DMS53 (cell line): ENCODE results near the gene ZFYVE9.

ENCODE experiments used
- DNase-seq: peaks from one replicate; lab custom pipeline; 2025; lab: John Stamatoyannopoulos, UW

Gene ZFYVE9

DNA sequence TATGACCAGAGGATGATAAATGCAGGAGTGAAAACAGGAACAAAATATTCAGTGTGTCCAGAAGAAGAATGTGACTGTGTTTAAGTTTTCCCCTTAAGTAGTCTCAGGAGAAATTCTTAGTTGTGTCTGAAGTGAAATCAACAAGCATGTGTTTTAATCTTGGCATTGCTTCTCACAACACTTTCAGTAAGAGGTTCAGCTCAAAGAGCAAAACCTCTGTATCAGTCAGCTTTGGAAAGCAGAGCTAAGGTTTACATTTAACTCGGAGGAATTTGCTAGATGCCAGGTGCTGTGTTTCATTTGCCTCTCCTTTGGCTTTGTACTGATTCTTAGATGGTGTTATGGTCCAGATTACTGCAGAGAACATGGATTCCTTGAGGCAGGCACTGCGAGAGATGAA is 195.6 kb downstream of the ZFYVE9 start:
- DNase-seq = no peak

DNA sequence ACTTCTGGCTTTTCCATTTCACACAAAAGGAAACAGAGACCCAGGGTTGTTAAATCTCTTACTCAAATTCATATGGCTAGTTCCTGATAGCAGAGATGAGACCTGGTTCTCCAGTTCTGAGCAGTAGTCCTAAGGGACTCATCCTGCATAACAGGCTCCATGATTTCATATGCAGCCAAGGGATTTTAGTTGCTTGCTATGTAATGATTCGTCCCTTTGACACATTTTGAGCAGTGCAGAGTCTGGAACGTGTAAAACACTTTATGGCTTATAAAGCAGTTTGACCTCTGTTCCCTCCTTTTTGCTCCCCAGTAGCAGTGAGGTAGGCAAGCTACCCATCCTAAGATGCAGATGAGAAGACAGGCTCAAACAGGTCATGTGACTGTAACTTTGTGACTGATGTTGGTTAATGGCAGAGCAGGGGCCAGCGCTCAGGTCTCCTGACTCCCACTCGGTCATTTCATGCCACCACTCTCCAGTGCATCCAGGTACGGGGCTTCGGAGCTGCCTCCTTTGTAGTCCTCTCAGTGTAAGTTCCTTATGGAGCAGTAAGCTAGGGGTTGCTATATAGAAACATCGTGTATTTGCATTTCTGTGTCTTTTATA is 199.9 kb downstream of the ZFYVE9 start:
- DNase-seq = no peak

DNA sequence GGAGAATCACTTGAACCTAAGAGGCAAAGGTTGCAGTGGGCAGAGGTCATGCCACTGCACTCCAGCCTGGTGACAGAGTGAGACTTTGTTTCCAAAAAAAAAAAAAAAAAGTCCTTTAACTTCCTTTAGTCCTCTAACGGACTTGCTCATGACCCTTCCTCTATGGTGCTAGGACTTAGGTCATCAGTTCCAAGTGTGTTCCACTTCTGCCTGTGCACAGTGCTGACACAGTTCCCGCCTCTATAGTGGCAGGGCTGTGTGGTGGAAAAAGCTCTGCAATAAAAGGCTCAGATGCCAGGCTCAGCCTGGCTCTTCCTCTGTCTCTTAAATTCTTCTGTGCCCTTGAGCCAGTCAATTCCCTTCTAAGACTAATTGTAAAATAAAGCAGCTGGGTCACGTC is 202.1 kb downstream of the ZFYVE9 start:
- no peak for DNase-seq

DNA sequence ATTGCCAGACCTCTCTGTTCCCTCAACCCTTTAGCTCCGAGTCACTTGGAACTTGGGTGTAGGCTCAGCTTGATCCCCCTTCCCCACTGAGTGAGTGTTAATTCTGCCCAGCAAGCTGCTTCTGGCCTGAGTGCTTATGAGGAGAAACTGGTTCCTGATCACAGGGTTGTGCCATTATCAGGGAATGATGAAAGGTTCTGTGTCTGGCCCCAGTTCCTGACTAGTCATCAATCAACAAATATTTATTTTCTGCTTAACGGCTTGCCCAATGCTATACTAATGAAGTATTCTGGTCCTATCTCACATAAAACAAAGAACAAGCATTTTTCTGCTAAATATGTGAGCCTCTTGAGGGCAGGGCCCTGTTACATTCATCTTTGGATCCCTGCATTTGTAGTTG is 203.4 kb downstream of the ZFYVE9 start:
- peak; percentile 50 for DNase-seq

DNA sequence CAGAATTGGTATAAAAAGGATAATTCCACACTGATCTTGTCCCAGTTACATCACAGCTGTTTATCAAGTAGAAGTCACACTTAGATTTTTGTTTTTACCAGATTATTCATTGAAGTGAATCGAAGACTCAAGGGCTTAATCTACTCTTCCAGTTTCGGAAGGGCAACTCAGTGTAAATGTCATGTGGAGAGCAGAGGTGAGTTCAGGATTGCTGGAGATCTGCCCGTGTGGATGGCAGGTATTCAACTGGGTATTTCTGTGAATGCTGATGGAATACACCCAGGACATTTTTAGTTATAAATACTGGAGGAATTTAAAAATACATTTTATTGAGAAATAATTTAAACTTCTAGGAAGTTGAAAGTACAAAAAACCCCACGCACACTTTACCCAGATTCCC is 204.8 kb downstream of the ZFYVE9 start:
- no peak for DNase-seq

DNA sequence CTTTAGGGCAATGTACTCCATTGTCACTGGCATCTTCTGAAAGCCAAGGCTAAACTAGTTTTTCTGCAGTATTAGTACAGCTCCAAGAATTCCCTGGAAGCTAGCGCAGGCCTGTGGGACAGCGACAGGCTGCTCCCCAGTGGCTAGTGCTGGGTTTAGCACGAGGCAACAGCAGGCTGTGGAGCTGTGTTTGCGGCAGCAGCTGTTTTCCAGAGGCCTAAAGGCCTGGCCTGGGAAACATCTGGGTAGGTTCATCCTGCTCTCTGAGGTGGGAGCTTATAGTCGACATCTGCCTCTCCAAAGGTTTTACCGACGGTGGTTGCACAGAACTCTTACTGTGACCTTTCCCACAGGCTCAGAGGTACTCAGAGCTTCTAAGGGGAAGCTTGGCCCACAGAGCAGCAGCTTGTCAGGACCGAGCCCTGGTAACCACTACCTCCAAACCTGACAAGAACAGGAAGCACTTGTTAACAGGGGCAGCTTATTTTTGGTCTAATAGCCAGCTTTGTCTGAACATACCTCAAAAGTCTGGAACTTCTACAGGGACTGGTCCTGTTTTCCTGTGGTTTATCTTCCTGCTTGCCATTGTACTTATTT is 206.9 kb downstream of the ZFYVE9 start:
- DNase-seq = peak; percentile 70

DNA sequence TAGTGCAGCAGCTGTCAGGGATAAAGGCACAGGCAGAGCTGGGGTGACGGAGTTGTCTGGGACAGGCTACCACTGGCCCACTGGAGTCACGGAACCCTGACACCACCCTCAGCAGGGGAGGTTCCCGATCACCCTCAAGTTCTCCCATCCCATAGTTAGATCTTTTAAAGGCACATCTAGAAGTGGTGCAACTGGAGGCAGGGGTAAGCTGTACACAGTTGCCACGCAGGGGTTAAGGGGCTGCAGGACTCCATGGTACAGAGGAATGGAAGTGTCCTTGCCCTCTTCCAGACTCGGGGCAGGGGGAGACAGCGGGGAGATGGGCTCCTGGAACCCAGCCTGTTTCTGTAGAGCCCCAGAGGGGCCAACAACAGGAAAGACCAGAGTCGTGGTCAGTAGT is 210.8 kb downstream of the ZFYVE9 start:
- no peak for DNase-seq

DNA sequence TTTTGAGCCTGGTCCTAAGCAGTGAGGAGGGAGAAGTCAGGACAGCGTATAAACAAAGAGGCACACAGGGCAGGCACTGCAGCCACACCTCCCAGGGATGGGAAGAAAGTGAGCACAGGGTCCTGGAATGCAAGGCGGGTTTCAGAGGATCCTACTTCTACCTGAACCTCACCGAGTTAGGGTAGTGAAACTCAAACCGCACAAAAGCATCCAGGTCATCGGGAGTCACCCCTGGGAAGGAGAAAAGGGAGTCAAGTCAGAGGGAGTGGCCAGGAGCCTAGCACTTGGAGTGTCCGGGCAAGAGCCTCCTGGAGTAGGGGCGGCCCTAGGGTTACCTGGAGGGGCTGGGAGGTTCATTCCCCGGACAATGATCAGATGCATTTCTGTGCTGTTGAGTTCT is 213.5 kb downstream of the ZFYVE9 start:
- DNase-seq = no peak

DNA sequence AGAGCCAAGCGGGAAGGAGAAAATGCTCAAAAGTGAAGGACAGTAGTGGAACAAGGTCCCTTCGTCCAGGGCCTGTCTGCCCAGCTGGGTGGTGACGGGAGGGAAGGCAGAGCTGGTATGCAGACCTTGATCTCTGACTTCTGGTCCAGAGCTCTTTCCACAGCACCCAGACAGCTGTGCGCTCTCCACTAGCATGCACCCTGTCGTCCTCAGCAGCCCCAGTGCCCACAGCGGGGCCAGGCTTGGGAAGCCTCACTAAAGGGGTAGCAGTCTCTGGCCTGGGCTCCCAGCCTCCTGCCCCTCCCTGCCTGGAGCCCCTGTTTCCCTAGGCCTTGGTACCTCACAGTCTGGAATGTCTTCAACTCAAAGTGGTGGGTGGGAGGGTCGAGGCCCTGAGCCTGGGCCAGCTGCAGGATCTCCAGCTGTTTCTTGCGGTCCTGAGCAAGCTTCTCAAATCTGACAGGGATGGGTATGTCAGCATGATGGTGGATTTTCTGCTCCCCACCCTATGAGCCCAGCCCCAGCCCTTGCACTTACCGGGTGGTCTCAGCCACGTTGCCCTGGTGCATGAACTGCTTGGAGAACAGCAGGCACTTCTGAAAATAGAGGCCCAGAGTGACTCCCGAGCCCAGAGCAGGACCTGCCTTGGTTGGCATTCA is 214.1 kb downstream of the ZFYVE9 start:
- DNase-seq = no peak

DNA sequence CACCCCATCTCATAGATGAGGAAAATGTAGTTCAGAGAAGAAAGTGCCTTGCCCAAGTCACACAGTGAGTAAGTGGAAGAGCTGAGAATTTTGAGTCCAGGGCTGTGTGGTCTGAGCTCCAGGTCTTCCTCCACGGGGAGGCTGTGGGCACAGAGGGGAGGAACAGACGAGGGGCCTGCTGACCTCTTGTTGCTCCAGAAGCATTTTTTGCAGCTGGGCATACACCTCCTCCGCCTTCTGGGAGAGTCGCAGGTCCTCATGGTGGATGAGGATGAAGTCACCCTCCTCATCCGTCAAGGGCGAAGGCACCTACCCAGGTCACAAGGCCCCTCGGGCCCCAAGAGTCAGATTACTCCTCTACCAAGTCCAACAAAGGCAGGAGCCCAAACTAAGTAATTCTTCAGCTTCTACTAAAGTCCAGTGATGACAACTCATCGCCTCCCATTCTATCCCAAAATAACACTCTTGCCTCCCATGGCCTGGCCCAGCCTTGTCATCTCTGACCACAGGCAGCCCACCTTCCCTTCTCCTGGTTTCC is 215.0 kb downstream of the ZFYVE9 start:
- no peak for DNase-seq

DNA sequence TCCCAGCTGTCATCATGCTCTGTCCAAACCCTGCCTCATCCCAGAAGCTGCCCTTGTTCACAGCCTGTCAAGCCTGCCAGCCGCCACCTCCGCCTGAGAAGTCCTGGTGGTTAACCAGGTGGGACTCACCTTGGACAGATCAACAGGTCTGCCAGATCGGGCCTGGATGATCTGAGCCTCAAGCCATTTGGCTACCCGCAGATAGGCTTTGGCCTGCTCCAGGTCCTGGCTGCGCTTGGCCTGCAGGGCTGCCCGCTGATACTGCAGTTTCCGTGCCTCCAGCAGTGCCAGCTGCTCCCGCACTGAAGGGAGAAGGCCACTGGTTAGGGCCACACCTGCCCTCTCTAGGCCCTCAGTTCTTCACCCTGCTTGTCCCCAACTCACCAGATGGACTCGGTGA is 215.5 kb downstream of the ZFYVE9 start:
- no peak for DNase-seq

DNA sequence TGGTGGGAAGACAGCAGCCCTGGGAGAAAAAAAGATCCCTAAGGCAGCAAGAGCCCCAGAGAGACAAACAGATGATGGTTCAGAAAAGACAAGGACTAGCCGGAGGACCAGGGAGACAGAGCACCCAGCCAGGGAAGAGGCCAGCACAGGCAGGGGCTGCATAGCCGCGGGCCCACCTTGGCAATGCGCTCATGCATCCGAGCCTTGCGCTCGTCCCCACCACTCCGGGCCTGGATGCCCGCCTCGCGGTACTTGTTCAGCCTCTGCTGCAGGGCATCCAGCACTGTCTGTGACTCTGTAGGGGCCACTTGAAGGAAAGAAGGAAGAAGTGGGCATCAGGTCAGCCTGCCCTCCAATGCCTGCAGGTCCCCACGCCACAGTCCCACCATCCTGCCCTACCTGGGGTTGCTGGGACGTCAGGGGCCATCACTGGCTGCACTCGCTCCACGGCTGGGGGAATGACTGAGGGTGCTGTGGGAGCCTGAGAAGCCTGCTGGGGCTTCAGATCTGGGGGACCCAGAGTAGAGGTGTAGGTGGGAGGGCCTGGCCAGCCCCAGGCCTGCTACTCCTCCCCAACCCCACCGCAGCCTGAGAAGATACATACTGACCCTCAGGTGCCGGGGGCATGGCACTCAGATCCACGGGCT is 217.1 kb downstream of the ZFYVE9 start:
- DNase-seq = no peak

DNA sequence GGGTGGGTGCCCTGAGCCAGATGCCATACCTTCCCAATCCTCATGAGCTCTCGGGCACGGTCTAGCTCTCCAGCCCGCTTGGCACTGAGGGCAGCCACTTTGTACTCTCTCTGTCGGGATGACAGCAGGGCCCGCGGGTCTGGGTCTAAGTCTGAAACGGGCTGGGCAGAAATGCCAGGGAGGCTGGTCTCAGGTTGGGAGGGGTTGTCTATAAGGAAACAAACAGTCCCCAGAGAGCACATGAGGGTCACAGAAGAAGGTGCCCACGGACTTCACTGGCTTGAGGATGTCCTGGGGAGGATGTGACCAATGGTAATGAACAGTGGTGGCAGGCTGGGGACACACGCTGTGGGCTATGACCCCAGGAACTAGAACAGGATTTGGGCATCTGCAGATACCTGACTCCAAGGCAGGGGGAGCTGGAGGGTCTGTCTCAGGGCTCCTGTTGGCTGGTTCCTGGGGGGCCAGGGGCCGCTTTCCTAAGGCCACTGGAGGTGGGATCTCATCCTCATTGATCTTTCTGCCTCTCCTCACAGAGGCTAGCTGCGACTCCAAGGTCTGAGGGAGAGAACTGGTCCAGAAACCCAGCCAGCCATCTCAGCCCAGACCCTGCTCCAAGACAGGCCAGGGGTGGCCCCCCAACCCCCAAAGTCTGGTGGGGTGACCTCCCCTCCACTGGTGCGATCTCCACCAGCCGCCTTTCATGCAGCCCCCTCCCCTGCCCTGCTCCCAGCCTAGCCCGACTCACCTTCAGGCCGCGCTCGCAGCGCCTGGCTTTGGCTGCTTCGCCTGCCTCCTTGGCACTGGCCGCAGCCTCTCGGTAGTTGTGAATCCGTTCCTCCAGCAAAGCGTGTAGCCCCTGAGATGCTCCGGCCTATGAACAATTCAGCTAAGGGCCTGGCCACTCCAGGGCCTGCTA is 218.0 kb downstream of the ZFYVE9 start:
- no peak for DNase-seq

DNA sequence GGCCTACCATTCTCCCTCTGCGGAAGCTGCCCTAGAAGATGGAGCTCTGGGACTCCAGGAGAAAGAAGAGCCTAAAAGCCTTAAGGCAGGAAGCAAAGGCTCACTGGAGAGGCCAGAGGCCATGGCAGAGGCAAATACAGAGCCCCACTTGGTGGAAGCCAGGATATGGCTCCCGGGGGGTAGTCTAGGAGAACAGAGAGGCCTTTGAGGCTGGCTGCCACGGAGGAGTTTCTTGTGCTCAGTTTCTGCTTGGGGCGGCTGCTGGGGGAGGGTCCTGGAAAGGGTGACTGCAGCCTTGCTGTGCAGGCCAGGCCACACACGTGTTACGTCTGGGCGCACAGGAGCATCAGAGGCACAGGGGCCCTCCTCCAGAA is 218.7 kb downstream of the ZFYVE9 start:
- no peak for DNase-seq

DNA sequence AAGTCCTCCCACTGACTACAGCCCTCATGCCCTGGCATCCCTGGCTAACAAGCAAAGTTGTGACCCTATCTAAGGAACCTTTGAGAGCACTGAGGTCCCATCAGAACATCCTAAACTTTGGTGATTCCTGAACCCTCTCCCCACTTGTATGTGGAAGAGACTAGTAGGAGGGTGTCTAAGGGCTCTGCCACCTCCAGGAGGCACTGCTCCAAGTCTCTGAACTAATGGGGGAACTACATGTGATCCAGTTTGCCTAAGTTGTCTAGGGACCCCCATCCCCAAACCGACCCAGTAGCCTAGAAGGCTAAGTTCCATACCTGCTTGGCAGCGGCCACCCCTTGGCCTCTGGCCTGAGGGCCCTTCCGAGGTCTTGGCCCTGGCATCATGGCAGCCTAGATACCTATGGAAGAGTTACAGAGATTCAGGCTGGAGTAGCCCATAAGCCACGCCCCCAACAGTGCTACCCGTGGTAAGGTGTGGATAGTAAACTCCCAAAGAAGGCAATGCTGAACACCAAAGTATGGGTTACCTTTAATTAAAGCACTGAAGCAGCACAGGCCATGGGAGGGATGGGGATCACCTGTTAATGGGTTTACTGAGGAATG is 222.4 kb downstream of the ZFYVE9 start:
- DNase-seq = peak; percentile 39

DNA sequence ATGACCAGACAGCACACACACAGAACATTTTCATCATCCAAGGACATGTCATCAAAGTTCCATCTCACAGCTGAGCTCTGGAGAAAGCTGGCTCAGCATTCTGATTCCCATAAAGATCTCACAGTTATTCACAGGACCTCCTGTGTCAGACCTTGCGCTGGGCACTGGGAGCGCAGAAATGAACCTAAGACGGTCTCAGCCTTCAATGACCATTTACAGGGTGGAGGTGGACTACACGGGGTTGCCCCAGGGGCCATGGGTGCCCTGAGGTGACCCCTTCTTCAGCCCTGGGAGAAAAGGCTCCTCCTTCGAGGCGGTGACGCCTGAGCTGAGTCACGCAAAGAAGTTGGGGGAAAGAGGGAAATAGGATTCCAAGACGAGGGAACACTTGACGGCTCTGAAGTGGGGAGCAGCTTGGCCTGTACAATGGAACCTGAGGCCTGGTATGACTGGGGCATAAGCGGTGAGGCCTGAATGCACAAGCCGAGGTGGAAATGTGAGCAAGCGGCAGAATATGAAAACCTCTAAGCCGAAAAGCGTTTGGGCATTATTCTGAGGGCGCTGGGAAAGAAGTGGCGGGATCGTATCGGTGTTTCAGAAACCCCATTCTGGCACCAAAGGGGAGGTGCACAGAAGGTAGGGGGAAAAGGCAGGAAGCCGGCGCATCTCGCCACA is 223.3 kb downstream of the ZFYVE9 start:
- DNase-seq = peak; percentile 75

DNA sequence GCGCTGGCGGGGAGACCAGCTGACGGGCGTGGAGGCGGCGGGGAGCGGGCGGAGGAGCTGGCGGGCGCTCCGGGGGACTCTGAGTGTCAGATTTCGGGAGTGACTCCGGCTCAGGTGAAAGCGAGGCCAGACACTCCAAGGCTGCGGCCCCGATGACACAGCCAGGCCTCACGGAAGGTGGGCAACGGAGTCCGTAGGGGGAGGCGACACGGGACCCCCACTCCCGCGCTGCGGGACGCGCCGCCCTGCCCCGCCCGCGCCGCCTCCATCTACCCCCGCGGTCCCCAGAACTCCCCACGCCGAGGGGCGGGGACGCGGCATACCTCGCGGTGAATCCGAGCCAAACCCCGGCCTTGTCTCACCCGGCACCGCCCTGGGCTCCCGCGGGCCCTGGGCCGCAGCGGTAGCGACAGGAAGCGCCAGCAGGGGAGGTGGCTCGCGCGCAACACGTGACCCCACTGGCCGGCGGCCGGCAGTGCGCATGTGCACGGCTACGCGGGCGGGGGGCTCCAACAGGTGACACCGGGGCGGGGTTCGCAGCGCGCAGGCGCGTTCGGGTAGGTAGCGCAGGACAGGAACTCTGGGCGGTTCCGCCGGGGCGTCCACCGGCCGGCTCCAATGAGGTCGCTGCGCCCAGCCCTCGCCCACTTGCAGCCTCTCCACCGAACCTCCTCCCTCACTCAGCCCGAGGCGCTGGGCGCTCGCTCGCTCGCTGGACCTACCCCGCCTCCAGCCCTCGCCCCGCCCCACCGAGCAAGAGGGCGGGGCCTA is 224.0 kb downstream of the ZFYVE9 start, which contains the start of gene CC2D1B:
Gene CC2D1B, minus strand, starts transcription at position 460 of the 771 bp plus-strand sequence. CDS start 1,585 bp downstream, outside the sequence.
- peak; percentile 100 for DNase-seq

DNA sequence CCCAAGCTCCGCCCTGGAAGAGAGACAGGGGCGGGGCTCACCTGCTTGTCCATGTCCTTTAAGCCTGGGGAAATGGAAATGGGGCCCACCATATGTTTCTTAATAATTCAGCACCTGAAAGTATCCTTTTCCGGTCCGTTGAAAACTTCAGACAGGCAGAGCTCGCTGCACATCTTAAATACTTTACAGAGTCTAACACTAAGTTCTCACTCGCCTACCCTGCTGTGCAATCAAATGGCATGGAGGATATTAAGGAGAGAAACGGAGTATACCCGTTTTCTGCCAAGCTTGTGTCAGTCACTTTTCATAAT is 224.6 kb downstream of the ZFYVE9 start:
- DNase-seq = no peak

DNA sequence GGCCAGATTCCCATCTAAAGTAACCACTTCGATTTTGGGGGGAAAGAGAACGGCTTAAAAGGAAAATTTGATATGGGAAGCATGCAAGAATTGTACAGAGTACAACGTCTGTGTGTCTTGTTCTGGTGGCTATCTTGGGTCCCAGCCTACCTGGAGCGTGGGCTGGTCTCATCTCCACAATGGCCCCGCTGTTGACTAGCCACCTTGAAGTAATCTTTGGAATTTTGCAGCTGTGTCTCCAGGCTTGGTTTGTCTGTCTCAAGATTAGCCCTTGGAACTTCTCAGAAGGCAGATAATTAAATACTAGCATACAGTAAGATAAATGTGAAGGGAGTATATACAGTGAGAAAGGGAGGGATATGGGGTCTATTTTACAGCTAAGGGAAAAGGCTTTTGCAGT is 225.4 kb downstream of the ZFYVE9 start:
- peak; percentile 59 for DNase-seq
